Erythroblast (primary cell): Measurements from ENCODE around the gene ERICH2.

Experiments used
- GATA1 ChIP-seq: IDR thresholded peaks from 2 replicates; pipeline ENCODE4 v1.6.1; 2011; ENCODE audit warnings: low read depth, mild to moderate bottlenecking, control low read depth, low read length, moderate library complexity
- POLR2A ChIP-seq: IDR thresholded peaks from 2 replicates; pipeline ENCODE4 v1.6.1; 2011; ENCODE audit warnings: mild to moderate bottlenecking, low read length

- TF ChIP-seq POLR2A: peak; percentile 23
- TF ChIP-seq GATA1: no peak
Measured at GRCh38 chr2:170817093-170818035, 47.2 kb downstream of the ERICH2 start.
